Activated CD4-positive, alpha-beta T cell treated with anti-CD3 and anti-CD28 coated beads, Interleukin-10, Interleukin-2, amounts not matched to agents 100 ng/mL and 50 ng/mL, durations not matched to agents 16 hours and 8 hours (primary cell): Measurements from ENCODE around the gene RETN.
A peak's percentile ranks its signal among the peaks of the same experiment; 100 is the strongest.

Experiments used
- DNase-seq: peaks from one replicate; pipeline ENCODE4 v3.0.0-alpha.2; 2020

Gene RETN

DNA sequence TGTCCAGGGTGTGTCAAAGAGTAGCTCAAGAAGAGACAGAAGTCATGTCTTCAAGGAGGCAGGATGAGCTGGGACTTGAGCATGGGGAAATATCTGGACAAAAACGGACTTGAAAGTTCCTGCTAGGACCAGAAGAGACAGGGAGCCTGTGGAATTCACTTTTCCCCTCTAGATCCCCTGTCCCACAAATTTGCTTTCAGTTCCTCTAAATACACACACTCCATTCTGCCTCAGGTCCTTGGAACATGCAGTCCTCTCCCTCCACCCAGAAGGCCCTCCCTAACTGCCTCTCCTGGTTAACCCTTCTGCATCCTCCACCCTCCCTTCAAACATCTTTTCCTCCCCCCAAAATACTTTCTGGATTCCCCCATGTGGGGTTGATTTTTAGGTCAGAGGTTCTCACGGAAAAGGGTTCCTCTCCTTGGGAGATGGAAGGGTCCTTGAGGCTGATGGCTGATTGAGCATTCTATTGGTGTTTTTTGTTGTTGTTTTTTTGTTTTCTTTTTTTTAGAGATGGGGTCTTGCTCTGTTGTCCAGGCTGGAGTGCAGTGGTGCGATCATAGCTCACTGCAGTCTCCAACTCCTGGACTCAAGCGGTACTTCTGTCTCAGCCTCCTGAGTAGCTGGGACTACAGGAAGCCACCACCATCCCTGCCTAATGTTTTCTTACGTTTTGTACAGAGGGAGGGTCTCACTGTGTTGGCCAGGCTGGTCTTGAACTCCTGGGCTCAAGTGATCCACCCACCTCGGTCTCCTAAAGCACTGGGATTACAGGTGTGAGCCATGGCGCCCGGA lies 6.9 kb upstream of the RETN start:
- DNase-seq, result no peak

DNA sequence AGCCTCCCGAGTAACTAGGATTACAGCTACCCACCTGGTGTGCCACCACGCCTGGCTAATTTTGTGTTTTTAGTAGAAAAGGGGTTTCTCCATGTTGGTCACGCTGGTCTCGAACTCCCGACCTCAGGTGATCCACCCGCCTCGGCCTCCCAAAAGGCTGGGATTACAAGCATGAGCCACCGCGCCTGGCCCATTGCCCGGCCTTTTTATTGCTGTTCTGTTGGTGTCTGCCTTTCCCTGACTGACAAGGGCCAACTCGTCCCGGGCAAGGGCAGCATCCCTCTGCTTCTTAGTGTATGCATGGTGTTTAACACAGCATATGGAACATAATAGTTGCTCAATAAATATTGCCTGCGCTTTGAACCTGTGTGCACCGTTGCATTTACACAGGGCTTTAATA lies 6.2 kb upstream of the RETN start:
- no peak for DNase-seq

DNA sequence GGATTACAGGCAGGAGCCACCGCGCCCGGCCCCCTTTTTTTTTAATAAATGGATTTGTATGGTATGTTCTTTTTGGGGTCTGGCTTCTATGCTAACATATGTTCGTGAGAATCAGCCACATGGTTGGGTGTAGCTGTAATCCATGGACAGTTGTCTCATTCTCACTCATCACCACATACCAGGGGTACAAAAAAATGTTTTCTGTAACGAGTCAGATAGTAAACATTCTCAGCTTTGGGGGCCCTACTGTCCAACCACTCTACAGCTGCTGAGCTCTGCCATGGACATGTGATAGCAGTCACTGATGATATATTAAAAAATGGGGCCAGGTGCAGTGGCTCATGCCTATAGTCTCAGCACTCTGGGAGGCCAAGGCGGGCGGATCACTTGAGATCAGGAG lies 5.1 kb upstream of the RETN start:
- DNase-seq, result no peak

DNA sequence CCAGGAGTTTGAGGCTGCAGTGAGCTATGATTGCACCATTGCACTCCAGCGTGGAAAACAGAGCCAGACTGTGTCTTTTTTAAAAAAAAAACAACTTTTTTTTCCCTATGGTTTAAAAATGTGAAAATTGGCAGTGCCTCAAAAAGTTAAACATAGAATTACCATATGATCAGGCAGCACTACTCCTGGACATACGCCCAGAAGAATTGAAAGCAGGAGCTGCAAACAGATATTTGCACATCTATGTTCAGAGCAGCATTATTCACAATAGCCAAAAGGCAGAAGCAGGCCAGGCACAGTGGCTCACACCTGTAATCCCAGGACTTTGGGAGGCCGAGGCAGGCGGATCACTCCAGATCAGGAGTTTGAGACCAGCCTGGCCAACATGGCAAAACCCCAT lies 3.8 kb upstream of the RETN start:
- no peak for DNase-seq

DNA sequence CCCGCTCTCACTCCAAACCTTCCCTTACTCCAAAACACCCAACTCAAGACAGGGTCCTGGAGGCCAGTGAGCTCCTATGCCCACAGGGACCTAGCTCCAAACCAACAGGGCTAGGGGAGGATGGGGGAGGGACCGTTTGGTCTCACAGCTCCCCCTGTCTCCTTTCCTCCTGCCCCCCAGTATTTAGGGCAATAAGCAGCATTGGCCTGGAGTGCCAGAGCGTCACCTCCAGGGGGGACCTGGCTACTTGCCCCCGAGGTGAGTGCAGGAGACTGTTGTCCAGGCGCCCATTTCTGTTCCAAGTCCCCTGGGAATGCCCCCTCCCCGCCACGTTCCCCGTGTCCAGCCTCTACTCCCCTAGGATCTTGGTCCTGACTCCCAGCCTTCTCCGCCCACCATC lies 792 bp downstream of the RETN start:
- DNase-seq, result no peak

DNA sequence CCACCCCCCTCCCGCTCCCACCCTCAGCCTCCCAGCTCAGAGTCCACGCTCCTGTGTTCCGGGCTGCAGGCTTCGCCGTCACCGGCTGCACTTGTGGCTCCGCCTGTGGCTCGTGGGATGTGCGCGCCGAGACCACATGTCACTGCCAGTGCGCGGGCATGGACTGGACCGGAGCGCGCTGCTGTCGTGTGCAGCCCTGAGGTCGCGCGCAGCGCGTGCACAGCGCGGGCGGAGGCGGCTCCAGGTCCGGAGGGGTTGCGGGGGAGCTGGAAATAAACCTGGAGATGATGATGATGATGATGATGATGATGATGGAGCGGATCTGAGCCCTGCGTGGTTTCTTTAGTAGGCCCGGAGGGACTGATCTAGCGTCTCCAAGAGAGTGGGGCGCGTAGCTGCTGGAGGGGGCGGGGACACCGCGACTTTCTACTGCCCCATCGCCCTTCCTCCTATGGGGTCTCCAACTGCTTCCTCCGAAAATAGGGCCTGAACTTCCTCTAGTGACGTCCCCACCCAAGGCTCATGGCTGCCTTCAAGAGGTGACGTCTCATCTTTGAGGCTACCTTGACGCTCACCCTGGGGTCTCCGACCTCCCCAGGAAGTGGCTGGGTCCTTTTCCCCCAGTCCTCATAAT lies 1.4 kb downstream of the RETN start:
- peak; percentile 12 for DNase-seq

DNA sequence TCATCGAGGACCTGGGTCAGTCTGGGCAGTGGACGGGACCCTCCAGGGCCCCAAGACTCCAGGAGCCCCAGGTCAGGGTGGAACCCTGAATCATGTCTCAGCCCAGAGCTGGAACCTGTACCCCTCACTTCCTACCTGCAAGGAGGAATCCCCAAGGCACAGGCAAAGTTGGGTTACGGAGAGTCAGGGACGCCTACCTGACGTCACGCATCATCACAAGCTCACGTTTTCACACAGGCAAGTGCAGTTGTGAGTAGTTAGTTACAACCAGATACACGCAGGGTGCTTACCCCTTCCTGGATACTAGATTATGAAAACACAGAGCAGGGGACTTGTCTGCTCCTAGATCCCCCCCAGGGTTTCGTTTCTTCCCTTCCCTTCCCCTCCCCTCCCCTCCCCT lies 1.9 kb downstream of the RETN start:
- DNase-seq, result no peak

DNA sequence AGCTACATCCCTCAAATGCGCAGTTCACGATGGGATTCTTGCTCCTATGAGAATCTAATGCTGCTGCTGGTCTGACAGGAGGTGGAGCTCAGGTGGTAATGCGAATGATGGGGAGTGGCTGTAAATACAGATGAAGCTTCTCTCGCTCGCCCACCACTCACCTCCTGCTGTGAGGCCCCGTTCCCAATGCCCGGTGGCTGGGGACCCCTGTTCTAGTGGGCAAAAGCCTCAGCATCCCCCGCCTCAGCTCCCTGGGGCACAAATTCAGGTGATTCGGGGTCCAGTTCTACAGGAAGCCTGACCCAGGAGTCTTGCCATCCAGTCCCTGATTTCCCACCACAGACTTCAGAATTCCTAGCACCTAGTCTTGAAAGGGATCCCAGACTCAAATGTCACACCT lies 3.7 kb downstream of the RETN start:
- no peak for DNase-seq

DNA sequence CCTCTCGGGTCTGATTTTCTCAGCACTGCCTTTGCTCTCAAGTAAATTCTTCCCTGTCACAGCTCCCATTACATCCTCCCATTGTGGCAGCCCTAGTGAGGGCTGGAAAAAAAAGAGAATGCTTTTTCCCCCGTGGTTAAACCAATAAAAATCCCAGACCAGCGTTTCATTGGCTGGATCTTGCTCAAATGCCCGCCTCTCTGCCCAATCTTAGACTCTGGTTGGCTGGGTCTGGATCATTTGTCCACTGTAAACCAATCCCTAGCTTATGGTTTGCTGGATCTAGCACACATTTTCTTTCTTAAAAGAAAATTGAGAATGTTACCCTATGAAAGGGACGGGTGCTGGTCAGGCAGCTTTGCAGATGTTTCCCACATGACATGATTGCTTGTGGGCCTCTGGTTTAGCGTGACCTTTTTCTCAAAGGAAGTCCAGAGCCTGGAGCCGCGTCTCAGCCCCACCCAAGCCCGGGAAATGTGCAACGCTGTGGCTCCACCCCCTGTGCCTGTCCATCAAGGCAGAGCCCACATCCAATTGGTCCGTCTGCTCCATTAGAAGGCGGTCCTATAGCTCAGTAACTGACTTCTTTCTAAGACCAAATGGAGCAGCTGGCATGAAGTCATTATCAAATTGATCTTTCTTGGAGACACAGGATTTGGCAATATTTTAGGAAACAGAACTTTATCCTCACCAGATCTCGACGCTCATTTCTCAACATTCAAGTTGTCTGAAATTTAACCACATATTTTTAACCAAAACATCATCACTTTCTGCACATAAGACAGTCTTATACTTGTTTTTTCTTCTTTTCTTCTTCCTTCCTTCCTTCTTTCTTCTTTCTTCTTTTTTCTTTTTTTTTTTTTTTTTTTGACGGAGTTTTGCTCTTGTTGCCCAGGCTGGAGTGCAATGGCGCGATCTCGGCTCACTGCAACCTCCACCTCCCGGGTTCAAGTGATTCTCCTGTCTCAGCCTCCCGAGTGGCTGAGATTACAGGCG lies 5.5 kb downstream of the RETN start:
- peak; percentile 47 for DNase-seq

DNA sequence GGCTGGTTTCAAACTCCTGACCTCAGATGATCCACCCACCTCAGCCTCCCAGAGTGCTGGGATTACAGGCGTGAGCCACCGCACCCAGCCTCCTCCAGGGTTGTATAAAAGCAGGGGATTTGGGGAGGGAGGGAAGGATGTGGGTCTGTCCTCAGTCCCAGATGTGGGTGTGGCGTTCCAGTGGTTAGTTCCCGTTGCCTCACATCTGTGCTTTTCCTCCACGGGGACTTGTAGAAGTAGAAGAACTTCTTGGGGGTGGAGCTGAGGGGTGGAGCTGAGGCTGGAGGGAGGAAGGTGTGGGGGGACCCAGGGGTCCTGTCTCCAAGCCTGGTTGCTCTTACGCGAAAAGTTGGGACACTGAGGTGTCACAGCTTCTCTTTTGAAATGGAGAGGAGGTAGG lies 7.5 kb downstream of the RETN start:
- DNase-seq, result no peak

DNA sequence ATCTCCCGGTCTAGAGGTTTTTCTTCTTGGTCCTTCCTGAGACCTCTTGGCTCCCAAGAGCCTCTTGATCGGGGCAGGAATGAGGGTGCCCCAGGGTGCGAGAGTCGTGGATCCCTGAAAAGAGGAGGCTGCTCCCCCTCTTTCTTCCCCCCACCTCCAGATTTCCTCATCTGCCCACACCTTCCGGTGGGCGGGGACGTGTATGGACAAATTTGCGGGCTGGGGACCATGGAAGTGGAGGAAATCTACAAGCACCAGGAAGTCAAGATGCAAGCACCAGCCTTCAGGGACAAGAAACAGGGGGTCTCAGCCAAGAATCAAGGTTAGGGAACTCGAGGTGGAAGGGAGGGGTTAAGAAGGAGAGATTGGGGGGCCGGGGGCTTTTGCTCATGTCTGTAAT lies 8.0 kb downstream of the RETN start, which contains the start of gene MCEMP1:
MCEMP1 (plus strand) TSS at position 237 of the 400 bp plus-strand sequence; CDS start at position 268, 31 bp downstream.
- DNase-seq, result no peak

DNA sequence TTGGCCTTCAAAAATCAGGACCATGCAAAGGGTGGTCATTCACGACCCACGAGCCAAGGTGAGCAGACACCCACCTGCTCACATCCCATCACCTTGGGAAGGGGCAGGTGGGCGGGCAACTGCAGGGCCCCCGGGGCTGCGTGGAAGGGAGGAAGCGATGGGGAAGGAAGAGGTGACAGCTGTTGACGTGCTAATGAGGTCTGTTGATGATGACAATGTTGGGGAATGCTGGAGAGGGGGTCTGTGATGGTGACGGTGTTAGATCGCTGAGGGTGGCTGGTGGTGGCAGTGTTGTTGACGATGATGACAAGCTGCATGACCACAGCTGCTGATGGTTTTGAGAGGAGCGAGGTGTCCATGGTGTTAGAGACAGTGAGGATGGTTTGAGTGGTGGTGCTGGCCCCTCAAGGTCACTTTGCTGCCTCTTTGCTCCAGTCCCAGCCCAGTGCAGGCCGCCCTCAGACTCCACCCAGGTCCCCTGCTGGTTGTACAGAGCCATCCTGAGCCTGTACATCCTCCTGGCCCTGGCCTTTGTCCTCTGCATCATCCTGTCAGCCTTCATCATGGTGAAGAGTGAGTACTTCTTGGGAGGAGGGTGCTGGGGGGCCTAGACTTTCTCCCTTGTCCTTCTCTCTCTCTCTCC lies 8.9 kb downstream of the RETN start:
- DNase-seq, result no peak

DNA sequence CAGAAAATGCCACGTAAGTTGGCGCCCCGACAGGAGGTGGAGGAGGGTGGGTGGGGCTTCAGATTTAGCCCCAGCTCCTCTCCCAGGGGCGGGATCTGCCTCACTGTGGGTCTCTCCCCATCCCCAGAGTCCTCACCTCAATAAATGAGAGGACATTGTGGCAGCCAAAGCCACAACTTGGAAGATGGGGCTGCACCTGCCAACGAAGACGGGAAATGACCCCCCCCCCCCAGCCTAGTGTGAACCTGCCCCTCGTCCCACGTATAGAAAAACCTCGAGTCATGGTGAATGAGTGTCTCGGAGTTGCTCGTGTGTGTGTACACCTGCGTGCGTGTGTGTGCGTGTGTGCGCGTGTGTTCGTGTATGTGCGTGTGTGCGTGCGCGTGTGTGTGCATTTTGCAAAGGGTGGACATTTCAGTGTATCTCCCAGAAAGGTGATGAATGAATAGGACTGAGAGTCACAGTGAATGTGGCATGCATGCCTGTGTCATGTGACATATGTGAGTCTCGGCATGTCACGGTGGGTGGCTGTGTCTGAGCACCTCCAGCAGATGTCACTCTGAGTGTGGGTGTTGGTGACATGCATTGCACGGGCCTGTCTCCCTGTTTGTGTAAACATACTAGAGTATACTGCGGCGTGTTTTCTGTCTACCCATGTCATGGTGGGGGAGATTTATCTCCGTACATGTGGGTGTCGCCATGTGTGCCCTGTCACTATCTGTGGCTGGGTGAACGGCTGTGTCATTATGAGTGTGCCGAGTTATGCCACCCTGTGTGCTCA lies 10.3 kb downstream of the RETN start:
- peak; percentile 76 for DNase-seq

DNA sequence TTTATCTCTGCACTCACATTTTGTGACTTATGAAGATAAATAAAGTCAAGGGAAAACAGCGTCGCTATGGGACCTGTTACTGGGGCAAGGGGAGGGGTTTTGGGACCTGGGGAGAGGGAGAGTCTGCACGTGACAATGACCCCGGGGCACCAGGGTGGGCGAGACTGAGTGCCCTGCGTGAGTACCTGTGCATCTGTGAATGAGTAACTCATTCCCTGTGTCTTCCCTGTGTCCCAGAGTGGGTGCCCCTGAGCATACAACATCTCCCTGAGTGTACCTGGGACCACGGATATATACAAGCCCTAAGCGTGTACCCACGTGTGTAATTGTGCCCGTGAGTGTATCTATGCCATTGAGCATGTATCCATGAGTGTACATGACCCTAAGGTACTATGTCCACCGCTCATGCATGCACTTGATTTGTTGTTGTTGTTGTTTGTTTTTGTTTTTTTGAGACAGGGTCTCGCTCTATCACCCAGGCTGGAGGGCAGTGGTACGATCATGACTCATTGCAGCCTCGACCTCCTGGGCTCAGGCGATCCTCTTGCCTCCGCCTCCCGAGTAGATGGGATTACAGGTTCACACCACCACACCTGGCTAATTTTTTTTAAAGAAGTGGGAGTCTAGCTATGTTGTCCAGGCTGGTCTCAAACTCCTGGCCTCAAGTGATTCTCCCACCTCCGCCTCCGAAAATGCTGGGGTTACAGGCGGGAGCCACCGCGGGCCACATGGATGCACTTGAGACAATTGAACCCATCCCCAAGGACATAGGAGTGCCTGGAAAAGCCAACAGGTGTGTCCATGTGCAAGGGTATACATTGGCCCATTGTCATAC lies 11.1 kb downstream of the RETN start:
- no peak for DNase-seq

DNA sequence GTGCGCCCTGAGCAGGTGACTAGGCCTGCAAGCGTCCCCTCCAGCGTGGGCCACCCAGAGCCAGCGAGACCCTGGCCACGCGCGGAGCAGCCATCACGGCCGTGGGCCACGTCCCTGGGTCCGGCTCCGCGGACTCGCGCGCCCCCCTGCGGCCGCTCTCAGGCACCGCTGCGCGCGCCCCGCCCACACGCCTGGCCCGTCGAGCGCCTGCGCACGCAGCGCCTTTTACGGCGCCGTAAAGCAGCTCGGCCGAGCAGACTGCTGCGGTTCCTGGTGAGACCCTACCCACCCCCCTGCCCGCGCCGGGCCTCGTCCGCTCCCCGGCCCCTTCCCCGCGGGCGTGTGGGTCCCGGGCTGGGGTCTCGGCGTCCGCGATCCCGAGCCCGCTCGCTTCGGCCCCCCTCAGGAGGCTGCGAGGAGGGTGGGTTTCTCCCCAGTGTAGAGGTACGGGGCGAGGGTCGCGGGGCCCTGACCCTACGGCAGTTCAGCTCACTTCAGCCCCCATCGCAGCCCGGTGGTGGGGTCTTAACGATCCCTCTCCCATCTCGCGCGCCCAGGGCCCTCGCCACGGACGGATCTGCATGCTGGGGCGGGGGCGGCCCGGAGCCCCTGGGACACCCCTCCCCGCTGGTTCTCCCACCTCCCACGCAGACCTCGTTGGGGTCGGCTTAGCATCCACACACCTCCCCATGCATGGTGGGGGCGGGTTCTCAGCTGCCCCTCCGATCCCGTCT lies 11.9 kb downstream of the RETN start, which contains the start of gene TRAPPC5:
TRAPPC5 (plus strand) TSS at position 228 of the 734 bp plus-strand sequence. CDS start 1,421 bp downstream, outside the sequence.
- DNase-seq, result peak; percentile 92

DNA sequence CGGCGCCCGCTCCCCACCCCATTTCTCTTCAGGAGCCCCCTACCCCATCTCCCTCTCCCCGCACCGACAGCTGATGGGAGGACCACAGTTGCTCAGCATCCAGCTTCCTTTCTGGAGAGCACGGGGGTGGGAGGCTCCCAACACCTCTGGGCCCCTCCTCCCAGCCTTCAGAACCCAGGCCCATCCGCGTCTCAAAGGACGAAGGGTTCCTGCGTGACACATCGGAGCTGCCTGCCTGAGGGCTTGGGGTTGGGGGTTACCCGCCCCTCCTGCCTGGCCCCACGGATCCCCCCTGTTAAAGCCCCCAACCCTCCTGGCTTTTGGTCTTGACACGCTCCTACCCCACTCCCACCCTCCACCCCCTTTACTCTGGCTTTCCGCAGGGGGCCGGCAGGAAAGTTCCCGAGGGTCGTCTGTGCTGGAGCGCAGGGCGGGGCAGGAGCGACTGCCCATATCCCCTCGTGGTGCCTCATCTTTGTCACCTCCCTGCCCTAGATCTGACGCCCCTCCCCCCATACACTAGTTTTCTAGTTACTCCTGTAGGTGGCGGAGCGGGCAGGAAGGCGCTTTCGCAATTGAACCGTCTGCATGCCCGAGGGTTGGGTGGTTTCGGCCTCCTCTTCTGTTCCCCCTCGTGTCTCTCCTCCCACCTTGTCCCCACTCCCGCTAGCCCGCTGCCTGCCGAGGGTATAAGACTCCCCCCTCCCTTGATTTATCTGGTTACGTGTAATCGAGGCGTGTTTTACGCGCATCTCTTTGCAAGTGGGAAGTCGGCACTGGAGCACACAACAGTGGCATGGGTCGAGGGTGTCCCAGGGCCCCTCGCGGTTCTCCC lies 12.7 kb downstream of the RETN start:
- peak; percentile 93 for DNase-seq

DNA sequence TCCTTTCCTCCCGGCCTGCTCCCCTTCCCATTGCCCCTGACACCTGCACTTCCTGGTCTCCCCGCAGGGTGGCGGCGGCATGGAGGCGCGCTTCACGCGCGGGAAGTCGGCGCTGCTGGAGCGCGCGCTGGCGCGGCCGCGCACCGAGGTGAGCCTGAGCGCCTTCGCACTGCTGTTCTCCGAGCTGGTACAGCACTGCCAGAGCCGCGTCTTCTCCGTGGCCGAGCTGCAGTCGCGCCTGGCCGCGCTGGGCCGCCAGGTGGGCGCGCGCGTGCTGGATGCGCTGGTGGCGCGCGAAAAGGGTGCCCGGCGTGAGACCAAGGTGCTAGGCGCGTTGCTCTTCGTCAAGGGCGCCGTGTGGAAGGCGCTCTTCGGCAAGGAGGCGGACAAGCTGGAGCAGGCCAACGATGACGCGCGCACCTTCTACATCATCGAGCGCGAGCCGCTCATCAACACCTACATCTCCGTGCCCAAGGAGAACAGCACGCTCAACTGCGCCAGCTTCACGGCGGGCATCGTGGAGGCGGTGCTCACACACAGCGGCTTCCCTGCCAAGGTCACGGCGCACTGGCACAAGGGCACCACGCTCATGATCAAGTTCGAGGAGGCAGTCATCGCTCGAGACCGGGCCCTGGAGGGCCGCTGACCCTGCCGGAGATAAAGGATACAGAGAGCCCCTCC lies 13.5 kb downstream of the RETN start:
- DNase-seq, result no peak
